Measurements from ENCODE around the gene TAL2. TPM values are rescaled to one million over a fixed set of nuclear protein-coding genes. Genes with fewer than 3 reads are reported as not detected.

TAL2 gene
- total RNA-seq, 4 donors from 2014 or later: 1.1 TPM; not detected in 3

- no peak for ATAC-seq (ENCODE audit: low FRiP score)
- TF ChIP-seq CTCF (IDR thresholded peaks at IDR 0.05): no peak
Observed at GRCh38 chr9:105637787-105638395, 24.4 kb upstream of the TAL2 start.

DNA sequence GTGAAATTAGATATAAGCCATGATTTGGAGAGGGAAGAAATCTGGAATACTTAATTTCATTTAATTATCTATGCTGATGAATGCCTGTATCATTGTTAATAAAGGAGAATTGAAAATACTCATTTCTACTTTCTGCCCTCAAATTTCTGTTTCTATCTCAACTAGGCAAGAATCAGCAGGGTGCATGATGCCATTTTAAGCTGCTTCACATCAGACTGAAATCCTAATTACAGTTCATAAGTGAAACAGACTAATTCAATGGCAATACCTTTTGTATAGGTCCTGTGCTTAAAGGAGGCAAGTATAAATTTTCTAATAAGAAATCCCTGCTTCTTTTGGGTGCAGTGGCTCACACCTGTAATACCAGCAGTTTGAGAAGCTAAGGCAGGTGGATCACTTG, 22.3 kb upstream of the TAL2 start:
- DNase-seq (ENCODE audit: low spot score): no peak
- TF ChIP-seq CTCF (IDR thresholded peaks at IDR 0.05): no peak
- ATAC-seq (ENCODE audit: low FRiP score): no peak

More at GRCh38 chr9:105637787-105638395, 24.4 kb upstream of the TAL2 start:
- DNase-seq (ENCODE audit: low spot score): no peak

DNA sequence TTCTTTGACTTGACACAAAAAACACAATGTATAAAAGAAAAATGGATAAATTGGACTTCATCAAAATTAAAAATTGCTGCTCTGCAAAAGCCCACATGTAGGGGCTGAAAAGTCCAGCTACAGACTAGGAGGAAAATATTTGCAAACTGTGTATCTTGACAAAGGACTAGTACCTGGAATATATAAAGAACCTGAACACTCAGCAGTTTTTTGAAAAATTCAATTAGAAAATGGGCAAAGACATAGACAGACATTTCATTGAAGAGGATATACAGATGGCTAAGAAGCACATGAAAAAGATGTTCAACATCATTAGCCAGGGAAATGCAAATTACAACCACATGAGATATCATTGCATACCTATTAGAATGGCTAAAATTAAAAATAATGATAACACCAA, 18.5 kb upstream of the TAL2 start:
- TF ChIP-seq CTCF (IDR thresholded peaks at IDR 0.05): no peak
- ATAC-seq (ENCODE audit: low FRiP score) (no peak), DNase-seq (ENCODE audit: low spot score) (no peak)

GRCh38 chr9:105646879-105647594, 15.2 kb upstream of the TAL2 start:
- ATAC-seq (ENCODE audit: low FRiP score) (no peak), DNase-seq (ENCODE audit: low spot score) (no peak)
- no peak for TF ChIP-seq CTCF (IDR thresholded peaks at IDR 0.05)

- DNase-seq (ENCODE audit: low spot score) (no peak), ATAC-seq (ENCODE audit: low FRiP score) (no peak)
- no peak for TF ChIP-seq CTCF (IDR thresholded peaks at IDR 0.05)
Observed at GRCh38 chr9:105647595-105648349, 14.5 kb upstream of the TAL2 start.

DNA sequence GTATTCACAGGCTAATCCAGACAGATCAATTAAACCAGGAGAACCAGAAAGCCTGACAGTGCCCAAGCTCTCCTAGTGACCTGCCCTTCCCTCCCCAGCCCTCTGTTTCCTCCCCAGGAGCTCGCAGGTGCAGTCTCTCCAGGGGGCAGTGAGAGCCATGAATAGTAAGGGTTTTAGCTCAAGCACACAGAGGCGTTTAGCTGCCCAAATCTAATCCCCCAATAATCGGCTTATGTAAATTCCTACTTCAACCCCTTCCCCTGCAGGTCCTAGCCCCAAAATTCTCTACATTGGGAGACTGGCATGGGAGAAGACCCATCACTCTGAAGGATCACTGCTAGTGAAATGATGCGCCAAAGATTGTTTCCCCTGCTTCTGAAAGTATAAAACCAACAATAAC, 10.5 kb upstream of the TAL2 start:
- DNase-seq (ENCODE audit: low spot score) (no peak), ATAC-seq (ENCODE audit: low FRiP score) (no peak)
- TF ChIP-seq CTCF (IDR thresholded peaks at IDR 0.05): no peak
